ENCODE data around the gene CPXM2. TPM values are rescaled to one million over a fixed set of nuclear protein-coding genes. Genes with fewer than 3 reads are reported as not detected.

Gene CPXM2
- total RNA-seq, 2 donors from 2014 or later, result 0.18 TPM; not detected in 1

- H3K9me3 ChIP-seq (ENCODE audit: control insufficient read depth, low read length, poor library complexity, severe bottlenecking), result no peaks in the 10 kb centered on the region
- Mint-ChIP-seq H3K4me3 (no peak overlapping the region), H3K4me1 (no peaks in the 10 kb centered on the region), H3K36me3 (ENCODE audit: low read depth) (no peaks in the 10 kb centered on the region), H3K27me3 (peaks cover 33% of the 10 kb centered on the region), H3K27ac (no peak overlapping the region)
- no peak for ATAC-seq
- no peak for DNase-seq
Observed at GRCh38 chr10:123809632-123810031, 82.0 kb downstream of the CPXM2 start.

GRCh38 chr10:123808906-123809305, 82.7 kb downstream of the CPXM2 start:
- no peak overlapping the region for H3K27ac Mint-ChIP-seq
- H3K4me3 Mint-ChIP-seq, result no peak overlapping the region
- H3K27me3 Mint-ChIP-seq, result peaks cover 38% of the 10 kb centered on the region
- no peaks in the 10 kb centered on the region for H3K4me1 Mint-ChIP-seq
- no peaks in the 10 kb centered on the region for H3K9me3 ChIP-seq (ENCODE audit: control insufficient read depth, low read length, poor library complexity, severe bottlenecking)
- no peak for ATAC-seq
- DNase-seq, result no peak
- no peaks in the 10 kb centered on the region for H3K36me3 Mint-ChIP-seq (ENCODE audit: low read depth)

GRCh38 chr10:123808286-123808685, 83.3 kb downstream of the CPXM2 start:
- no peak overlapping the region for H3K4me3 Mint-ChIP-seq
- peaks cover 38% of the 10 kb centered on the region for H3K27me3 Mint-ChIP-seq
- no peaks in the 10 kb centered on the region for H3K36me3 Mint-ChIP-seq (ENCODE audit: low read depth)
- ATAC-seq (no peak), DNase-seq (no peak)
- H3K27ac Mint-ChIP-seq, result no peak overlapping the region
- H3K4me1 Mint-ChIP-seq, result no peaks in the 10 kb centered on the region
- H3K9me3 ChIP-seq (ENCODE audit: control insufficient read depth, low read length, poor library complexity, severe bottlenecking), result no peaks in the 10 kb centered on the region

- DNase-seq, result no peak
- H3K36me3 Mint-ChIP-seq (ENCODE audit: low read depth), result no peaks in the 10 kb centered on the region
Observed at GRCh38 chr10:123807444-123808035, 84.1 kb downstream of the CPXM2 start.

GRCh38 chr10:123804716-123805115, 86.9 kb downstream of the CPXM2 start:
- H3K27ac Mint-ChIP-seq, result no peak overlapping the region
- H3K4me3 Mint-ChIP-seq, result no peak overlapping the region
- peaks cover 38% of the 10 kb centered on the region for H3K27me3 Mint-ChIP-seq
- no peaks in the 10 kb centered on the region for H3K36me3 Mint-ChIP-seq (ENCODE audit: low read depth)
- DNase-seq, result no peak
- no peaks in the 10 kb centered on the region for H3K4me1 Mint-ChIP-seq
- H3K9me3 ChIP-seq (ENCODE audit: control insufficient read depth, low read length, poor library complexity, severe bottlenecking), result no peaks in the 10 kb centered on the region
- no peak for ATAC-seq

More at GRCh38 chr10:123807444-123808035, 84.1 kb downstream of the CPXM2 start:
- no peak overlapping the region for H3K27ac Mint-ChIP-seq
- ATAC-seq, result no peak
- H3K9me3 ChIP-seq (ENCODE audit: control insufficient read depth, low read length, poor library complexity, severe bottlenecking), result no peaks in the 10 kb centered on the region
- no peak overlapping the region for H3K4me3 Mint-ChIP-seq
- H3K4me1 Mint-ChIP-seq, result no peaks in the 10 kb centered on the region
- H3K27me3 Mint-ChIP-seq, result peaks cover 38% of the 10 kb centered on the region

- H3K36me3 Mint-ChIP-seq (ENCODE audit: low read depth), result no peaks in the 10 kb centered on the region
- peaks cover 8% of the 10 kb centered on the region for H3K27me3 Mint-ChIP-seq
- H3K27ac Mint-ChIP-seq, result no peak overlapping the region
- ATAC-seq (no peak), DNase-seq (no peak)
- H3K9me3 ChIP-seq (ENCODE audit: control insufficient read depth, low read length, poor library complexity, severe bottlenecking), result no peaks in the 10 kb centered on the region
- no peak overlapping the region for H3K4me3 Mint-ChIP-seq
- H3K4me1 Mint-ChIP-seq, result no peaks in the 10 kb centered on the region
Observed at GRCh38 chr10:123800821-123801220, 90.8 kb downstream of the CPXM2 start.

GRCh38 chr10:123800289-123800688, 91.3 kb downstream of the CPXM2 start:
- H3K27ac Mint-ChIP-seq, result no peak overlapping the region
- ATAC-seq, result no peak

GRCh38 chr10:123798856-123799255, 92.8 kb downstream of the CPXM2 start:
- Mint-ChIP-seq H3K27ac (no peak overlapping the region), H3K27me3 (no peaks in the 10 kb centered on the region), H3K4me3 (no peak overlapping the region), H3K4me1 (no peaks in the 10 kb centered on the region), H3K36me3 (ENCODE audit: low read depth) (no peaks in the 10 kb centered on the region)
- ATAC-seq, result no peak
- DNase-seq, result no peak
- H3K9me3 ChIP-seq (ENCODE audit: control insufficient read depth, low read length, poor library complexity, severe bottlenecking), result no peaks in the 10 kb centered on the region

More at GRCh38 chr10:123800289-123800688, 91.3 kb downstream of the CPXM2 start:
- no peaks in the 10 kb centered on the region for H3K36me3 Mint-ChIP-seq (ENCODE audit: low read depth)
- DNase-seq, result no peak
- no peak overlapping the region for H3K4me3 Mint-ChIP-seq
- no peaks in the 10 kb centered on the region for H3K4me1 Mint-ChIP-seq
- H3K9me3 ChIP-seq (ENCODE audit: control insufficient read depth, low read length, poor library complexity, severe bottlenecking), result no peaks in the 10 kb centered on the region
- peaks cover 8% of the 10 kb centered on the region for H3K27me3 Mint-ChIP-seq

GRCh38 chr10:123797813-123798212, 93.8 kb downstream of the CPXM2 start:
- DNase-seq (no peak), ATAC-seq (no peak)
- no peak overlapping the region for H3K4me3 Mint-ChIP-seq
- H3K4me1 Mint-ChIP-seq, result no peaks in the 10 kb centered on the region
- no peaks in the 10 kb centered on the region for H3K27me3 Mint-ChIP-seq
- no peaks in the 10 kb centered on the region for H3K36me3 Mint-ChIP-seq (ENCODE audit: low read depth)
- no peaks in the 10 kb centered on the region for H3K9me3 ChIP-seq (ENCODE audit: control insufficient read depth, low read length, poor library complexity, severe bottlenecking)
- no peak overlapping the region for H3K27ac Mint-ChIP-seq

GRCh38 chr10:123796736-123797135, 94.9 kb downstream of the CPXM2 start:
- H3K27me3 Mint-ChIP-seq, result peaks cover 9% of the 10 kb centered on the region
- no peak overlapping the region for H3K4me3 Mint-ChIP-seq
- no peak overlapping the region for H3K27ac Mint-ChIP-seq
- DNase-seq, result no peak
- H3K9me3 ChIP-seq (ENCODE audit: control insufficient read depth, low read length, poor library complexity, severe bottlenecking), result no peaks in the 10 kb centered on the region
- no peaks in the 10 kb centered on the region for H3K4me1 Mint-ChIP-seq
- no peak for ATAC-seq
- H3K36me3 Mint-ChIP-seq (ENCODE audit: low read depth), result no peaks in the 10 kb centered on the region

GRCh38 chr10:123795846-123796590, 95.6 kb downstream of the CPXM2 start:
- Mint-ChIP-seq H3K27me3 (peaks cover 11% of the 10 kb centered on the region), H3K36me3 (ENCODE audit: low read depth) (no peaks in the 10 kb centered on the region), H3K27ac (no peak overlapping the region), H3K4me3 (no peak overlapping the region), H3K4me1 (no peaks in the 10 kb centered on the region)
- H3K9me3 ChIP-seq (ENCODE audit: control insufficient read depth, low read length, poor library complexity, severe bottlenecking), result no peaks in the 10 kb centered on the region
- no peak for ATAC-seq
- no peak for DNase-seq

- DNase-seq (no peak), ATAC-seq (no peak)
- H3K4me1 Mint-ChIP-seq, result no peaks in the 10 kb centered on the region
- no peaks in the 10 kb centered on the region for H3K9me3 ChIP-seq (ENCODE audit: control insufficient read depth, low read length, poor library complexity, severe bottlenecking)
- peaks cover 11% of the 10 kb centered on the region for H3K27me3 Mint-ChIP-seq
- no peak overlapping the region for H3K4me3 Mint-ChIP-seq
- H3K27ac Mint-ChIP-seq, result no peak overlapping the region
- H3K36me3 Mint-ChIP-seq (ENCODE audit: low read depth), result no peaks in the 10 kb centered on the region
Observed at GRCh38 chr10:123795196-123795780, 96.3 kb downstream of the CPXM2 start.

GRCh38 chr10:123792248-123792978, 99.2 kb downstream of the CPXM2 start:
- Mint-ChIP-seq H3K27me3 (peaks cover 15% of the 10 kb centered on the region), H3K4me3 (no peak overlapping the region), H3K4me1 (no peaks in the 10 kb centered on the region), H3K36me3 (ENCODE audit: low read depth) (no peaks in the 10 kb centered on the region), H3K27ac (no peak overlapping the region)
- DNase-seq (no peak), ATAC-seq (no peak)
- no peaks in the 10 kb centered on the region for H3K9me3 ChIP-seq (ENCODE audit: control insufficient read depth, low read length, poor library complexity, severe bottlenecking)

Measured in T-helper 17 cell (primary cell).